ENCODE data around the gene BID. TPM values are rescaled to one million over a fixed set of nuclear protein-coding genes. Genes with fewer than 3 reads are reported as not detected.

BID gene
- total and polyA plus RNA-seq, 2 donors from 2014 or later, result 10.6 to 12.5 TPM

DNA sequence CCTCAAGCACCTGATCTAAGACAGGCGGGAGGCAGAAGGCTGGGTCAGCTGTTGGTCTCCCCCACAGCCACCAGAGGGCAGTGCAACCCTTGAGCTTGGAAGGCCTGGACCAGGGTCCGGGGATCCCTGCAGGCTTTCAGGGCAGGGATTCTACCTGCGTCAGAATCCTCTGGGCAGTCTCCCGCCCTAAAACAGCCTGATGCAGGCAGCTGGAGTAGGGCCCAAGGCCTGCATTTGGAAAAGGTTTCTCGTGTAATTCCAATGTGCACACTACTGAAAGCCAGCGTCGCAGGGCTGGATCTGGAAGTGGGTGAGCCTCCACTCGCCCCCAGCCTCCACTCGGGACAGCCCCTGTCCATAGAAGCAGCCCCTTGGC is 31.8 kb downstream of the BID start:
- no peaks in the 10 kb centered on the region for H3K36me3 ChIP-seq (ENCODE audit: control insufficient read depth in 2 of 3, insufficient read depth in 3 of 3, low read length in 3 of 3)
- H3K27ac ChIP-seq (ENCODE audit: low read depth in 2 of 2, low read length in 2 of 2), result no peak overlapping the region
- no peaks in the 10 kb centered on the region for H3K27me3 ChIP-seq (ENCODE audit: control insufficient read depth, insufficient read depth, low read length)
- FAIRE-seq (no peak), DNase-seq (peak in 4 of 5 donors; percentile 83 to 90 (median 85))
- H3K4me3 ChIP-seq (ENCODE audit: low read length in 3 of 3), result no peak overlapping the region
- no peaks in the 10 kb centered on the region for H3K9me3 ChIP-seq (ENCODE audit: control insufficient read depth in 2 of 3, insufficient read depth in 1 of 3, low read length in 3 of 3)
- H3K4me1 ChIP-seq (ENCODE audit: control insufficient read depth in 2 of 3, insufficient read depth in 2 of 3, low read depth in 1 of 3, low read length in 3 of 3), result no peaks in the 10 kb centered on the region
- TF ChIP-seq, protein P1, sequence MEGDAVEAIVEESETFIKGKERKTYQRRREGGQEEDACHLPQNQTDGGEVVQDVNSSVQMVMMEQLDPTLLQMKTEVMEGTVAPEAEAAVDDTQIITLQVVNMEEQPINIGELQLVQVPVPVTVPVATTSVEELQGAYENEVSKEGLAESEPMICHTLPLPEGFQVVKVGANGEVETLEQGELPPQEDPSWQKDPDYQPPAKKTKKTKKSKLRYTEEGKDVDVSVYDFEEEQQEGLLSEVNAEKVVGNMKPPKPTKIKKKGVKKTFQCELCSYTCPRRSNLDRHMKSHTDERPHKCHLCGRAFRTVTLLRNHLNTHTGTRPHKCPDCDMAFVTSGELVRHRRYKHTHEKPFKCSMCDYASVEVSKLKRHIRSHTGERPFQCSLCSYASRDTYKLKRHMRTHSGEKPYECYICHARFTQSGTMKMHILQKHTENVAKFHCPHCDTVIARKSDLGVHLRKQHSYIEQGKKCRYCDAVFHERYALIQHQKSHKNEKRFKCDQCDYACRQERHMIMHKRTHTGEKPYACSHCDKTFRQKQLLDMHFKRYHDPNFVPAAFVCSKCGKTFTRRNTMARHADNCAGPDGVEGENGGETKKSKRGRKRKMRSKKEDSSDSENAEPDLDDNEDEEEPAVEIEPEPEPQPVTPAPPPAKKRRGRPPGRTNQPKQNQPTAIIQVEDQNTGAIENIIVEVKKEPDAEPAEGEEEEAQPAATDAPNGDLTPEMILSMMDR (IDR thresholded peaks at IDR 0.05; ENCODE audit: borderline replicate concordance, extremely low read depth, insufficient read depth), result peak; percentile 84
- intact Hi-C loops (cut with DNase I), result no loop called here
- no peak overlapping the region for H3K9ac ChIP-seq (ENCODE audit: low read length in 3 of 3)

DNA sequence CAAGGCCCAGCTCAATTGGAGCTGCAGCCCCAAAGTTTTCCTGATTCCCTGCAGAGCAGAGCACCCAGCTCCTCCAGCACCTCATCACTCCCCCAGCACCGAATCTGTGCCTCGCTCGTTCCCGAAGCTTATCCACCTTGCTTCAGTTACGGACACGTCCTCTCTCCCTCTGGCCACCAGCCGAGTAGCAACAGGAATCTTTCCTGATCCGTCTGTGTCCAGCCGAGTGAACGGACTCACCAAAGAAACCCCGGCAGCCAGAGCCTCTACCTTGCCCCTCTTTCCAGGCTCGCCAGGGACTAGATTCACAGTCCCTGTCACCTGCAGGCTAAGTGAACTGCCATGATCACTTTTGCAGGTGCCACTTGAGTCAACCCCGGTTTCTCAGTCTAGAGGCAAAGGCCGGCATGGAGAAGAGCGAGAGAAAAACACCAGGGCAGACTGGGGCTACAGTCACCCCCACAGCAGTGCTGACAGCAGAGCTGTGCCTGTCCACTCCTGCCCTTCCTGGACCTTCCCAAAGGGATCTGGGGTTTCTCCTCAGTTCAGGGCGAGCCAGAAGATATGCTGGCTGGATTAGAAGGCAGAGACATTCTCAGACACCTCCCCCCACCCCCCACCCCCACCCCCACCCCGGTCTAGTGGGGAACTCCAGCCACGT is 32.3 kb downstream of the BID start:
- intact Hi-C loops (cut with DNase I), result no loop called here
- TF ChIP-seq, protein P1 (IDR thresholded peaks at IDR 0.05; ENCODE audit: borderline replicate concordance, extremely low read depth, insufficient read depth), result no peak
- no peak for FAIRE-seq

DNA sequence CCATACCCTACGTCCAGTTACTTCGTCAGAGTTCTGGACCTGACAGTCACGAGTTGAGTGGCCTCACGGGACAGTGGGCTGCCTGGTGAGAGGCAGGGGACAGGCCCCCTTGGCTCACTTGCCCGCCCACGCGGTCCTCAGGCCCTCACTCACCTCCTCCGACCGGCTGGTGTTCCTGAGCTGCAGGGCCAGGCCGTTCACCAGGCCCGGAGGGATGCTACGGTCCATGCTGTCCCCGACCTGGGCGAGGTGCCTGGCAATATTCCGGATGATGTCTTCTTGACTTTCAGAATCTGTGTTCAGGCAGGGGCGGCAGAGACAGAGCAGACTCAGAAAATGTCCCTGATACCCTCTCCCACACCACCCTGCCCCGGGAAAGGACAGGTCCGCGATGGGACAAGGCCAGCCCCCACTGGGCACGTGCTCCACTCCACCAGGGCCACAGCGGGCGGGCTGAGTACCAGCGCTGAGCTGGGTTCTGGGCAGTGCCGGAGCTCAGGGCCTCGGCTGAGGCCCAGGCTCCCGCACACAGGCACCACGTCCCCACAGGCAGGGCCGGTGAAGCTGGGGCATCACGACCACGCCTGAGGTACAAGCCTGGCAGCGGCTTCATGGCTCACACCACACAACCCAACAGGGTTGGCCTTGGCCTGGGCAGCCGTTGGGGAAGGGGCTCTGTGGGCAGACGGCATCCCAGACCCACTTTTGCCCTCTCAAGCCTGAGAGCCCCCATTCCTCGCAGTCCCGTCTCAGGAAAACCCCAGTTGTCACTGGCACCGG is 34.9 kb downstream of the BID start:
- intact Hi-C loops (cut with DNase I), result no loop called here
- H3K27ac ChIP-seq (ENCODE audit: low read depth in 2 of 2, low read length in 2 of 2), result no peak overlapping the region
- H3K9me3 ChIP-seq (ENCODE audit: control insufficient read depth in 2 of 3, insufficient read depth in 1 of 3, low read length in 3 of 3), result no peaks in the 10 kb centered on the region
- H3K36me3 ChIP-seq (ENCODE audit: control insufficient read depth in 2 of 3, insufficient read depth in 3 of 3, low read length in 3 of 3), result no peaks in the 10 kb centered on the region
- FAIRE-seq, result no peak
- no peaks in the 10 kb centered on the region for H3K4me1 ChIP-seq (ENCODE audit: control insufficient read depth in 2 of 3, insufficient read depth in 2 of 3, low read depth in 1 of 3, low read length in 3 of 3)
- TF ChIP-seq, protein P1 (IDR thresholded peaks at IDR 0.05; ENCODE audit: borderline replicate concordance, extremely low read depth, insufficient read depth), result no peak
- DNase-seq, result no peak
- H3K9ac ChIP-seq (ENCODE audit: low read length in 3 of 3), result no peak overlapping the region
- no peaks in the 10 kb centered on the region for H3K27me3 ChIP-seq (ENCODE audit: control insufficient read depth, insufficient read depth, low read length)
- H3K4me3 ChIP-seq (ENCODE audit: low read length in 3 of 3), result no peak overlapping the region

More for the DNA sequence above, 32.3 kb downstream of the BID start:
- H3K4me3 ChIP-seq (ENCODE audit: low read length in 3 of 3), result no peak overlapping the region
- H3K9me3 ChIP-seq (ENCODE audit: control insufficient read depth in 2 of 3, insufficient read depth in 1 of 3, low read length in 3 of 3), result no peaks in the 10 kb centered on the region
- no peak overlapping the region for H3K9ac ChIP-seq (ENCODE audit: low read length in 3 of 3)
- no peaks in the 10 kb centered on the region for H3K27me3 ChIP-seq (ENCODE audit: control insufficient read depth, insufficient read depth, low read length)
- H3K27ac ChIP-seq (ENCODE audit: low read depth in 2 of 2, low read length in 2 of 2), result no peak overlapping the region
- no peaks in the 10 kb centered on the region for H3K36me3 ChIP-seq (ENCODE audit: control insufficient read depth in 2 of 3, insufficient read depth in 3 of 3, low read length in 3 of 3)
- no peak for DNase-seq
- no peaks in the 10 kb centered on the region for H3K4me1 ChIP-seq (ENCODE audit: control insufficient read depth in 2 of 3, insufficient read depth in 2 of 3, low read depth in 1 of 3, low read length in 3 of 3)
